Bronchial epithelial cell (primary cell): ENCODE data around the gene DNAJC16. TPM values are rescaled to one million over a fixed set of nuclear protein-coding genes. Genes with fewer than 3 reads are reported as not detected.
"Not testable (repeated sequence)": the region's sequence is repeated elsewhere in the genome, so short reads cannot be mapped to it uniquely, and the experiment has no call there.

Experiments
- DNase-seq: peaks from one replicate; pipeline ENCODE4 v3.0.0-alpha.2; 2010; ENCODE audit warnings: low read depth
- FAIRE-seq: peaks from 2 replicates; lab custom pipeline; 2011; peaks lifted over from hg19 to GRCh38; lab: Jason Lieb, UNC
- H3K27me3 ChIP-seq: 2 replicates; pipeline ENCODE4 v1.5.1; 2011; ENCODE audit warnings: low read length; ENCODE audit not compliant: control insufficient read depth, insufficient read depth
- H3K36me3 ChIP-seq: 2 replicates; pipeline ENCODE4 v1.5.1; 2011; ENCODE audit warnings: low read length; ENCODE audit not compliant: control insufficient read depth, insufficient read depth
- H3K4me3 ChIP-seq: 2 replicates; pipeline ENCODE4 v1.5.1; 2011; ENCODE audit warnings: mild to moderate bottlenecking, low read depth, low read length, control low read depth
- CTCF ChIP-seq: IDR thresholded peaks from 2 replicates; pipeline ENCODE4 v1.5.1; 2011; ENCODE audit warnings: mild to moderate bottlenecking, moderate library complexity, low read length, control low read depth, inconsistent platforms; ENCODE audit not compliant: insufficient read depth, severe bottlenecking
- total RNA-seq: library from RNA; depleted of rRNA; stranded (reverse); fragments of >200 nt; gene quantifications from 2 replicates; pipeline ENCODE4 v1.2.1, GENCODE V29; 2014

DNAJC16 gene
- total RNA-seq, 1 donor from 2014 or later: 7.6 TPM

GRCh38 chr1:15513192-15513591 lies 13.5 kb upstream of the DNAJC16 start:
- H3K27me3 ChIP-seq: no peaks in the 10 kb centered on the region
- FAIRE-seq (no peak), DNase-seq (no peak)
- no peaks in the 10 kb centered on the region for H3K36me3 ChIP-seq
- TF ChIP-seq CTCF: no peak
- H3K4me3 ChIP-seq: no peak overlapping the region

GRCh38 chr1:15513919-15514318 lies 12.7 kb upstream of the DNAJC16 start:
- DNase-seq: no peak
- TF ChIP-seq CTCF: no peak
- no peak for FAIRE-seq
- Histone ChIP-seq H3K4me3 (no peak overlapping the region), H3K27me3 (no peaks in the 10 kb centered on the region), H3K36me3 (no peaks in the 10 kb centered on the region)

- H3K36me3 ChIP-seq, H3K4me3 ChIP-seq, H3K27me3 ChIP-seq, DNase-seq, FAIRE-seq: not testable (repeated sequence)
These were observed 12.1 kb upstream of the DNAJC16 start for GRCh38 chr1:15514557-15514956.

GRCh38 chr1:15515022-15515663 lies 11.5 kb upstream of the DNAJC16 start:
- H3K4me3 ChIP-seq: no peak overlapping the region
- DNase-seq (peak; percentile 41), FAIRE-seq (no peak)
- H3K36me3 ChIP-seq: no peaks in the 10 kb centered on the region
- H3K27me3 ChIP-seq: no peaks in the 10 kb centered on the region
- no peak for TF ChIP-seq CTCF

- Histone ChIP-seq H3K36me3 (no peaks in the 10 kb centered on the region), H3K4me3 (no peak overlapping the region), H3K27me3 (no peaks in the 10 kb centered on the region)
- DNase-seq (no peak), FAIRE-seq (no peak)
- no peak for TF ChIP-seq CTCF
These were observed 7.0 kb upstream of the DNAJC16 start for GRCh38 chr1:15519625-15520024.

GRCh38 chr1:15521206-15521906 lies 5.3 kb upstream of the DNAJC16 start:
- not testable (repeated sequence) for DNase-seq, H3K27me3 ChIP-seq, H3K36me3 ChIP-seq, FAIRE-seq, H3K4me3 ChIP-seq
